GDM1 (cell line): ENCODE data around the gene ALG1L2.
"Not testable (repeated sequence)": the region's sequence is repeated elsewhere in the genome, so short reads cannot be mapped to it uniquely, and the experiment has no call there.

Experiments used
- DNase-seq: peaks from one replicate; lab custom pipeline; 2025; lab: John Stamatoyannopoulos, UW

ALG1L2 gene

DNA sequence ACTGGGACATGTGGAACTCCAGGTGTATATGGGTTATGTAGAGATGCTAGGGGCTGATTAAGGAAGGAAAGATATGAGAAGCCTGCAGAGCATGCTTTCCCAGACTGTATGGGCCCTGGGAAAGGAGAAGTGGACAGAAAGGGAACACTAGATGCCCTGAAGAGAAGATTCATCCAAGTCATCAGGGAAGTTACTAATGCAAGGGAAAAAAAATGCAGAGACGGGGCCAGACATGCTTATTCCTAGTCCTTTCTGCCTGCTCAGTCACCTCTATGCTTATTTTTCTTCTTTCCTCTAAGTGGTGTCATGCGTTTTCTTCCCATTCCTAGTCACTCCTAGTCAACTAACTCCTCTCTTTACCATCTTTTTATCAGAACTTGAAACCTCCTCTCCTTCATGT is 43.8 kb downstream of the ALG1L2 start:
- not testable (repeated sequence) for DNase-seq

DNA sequence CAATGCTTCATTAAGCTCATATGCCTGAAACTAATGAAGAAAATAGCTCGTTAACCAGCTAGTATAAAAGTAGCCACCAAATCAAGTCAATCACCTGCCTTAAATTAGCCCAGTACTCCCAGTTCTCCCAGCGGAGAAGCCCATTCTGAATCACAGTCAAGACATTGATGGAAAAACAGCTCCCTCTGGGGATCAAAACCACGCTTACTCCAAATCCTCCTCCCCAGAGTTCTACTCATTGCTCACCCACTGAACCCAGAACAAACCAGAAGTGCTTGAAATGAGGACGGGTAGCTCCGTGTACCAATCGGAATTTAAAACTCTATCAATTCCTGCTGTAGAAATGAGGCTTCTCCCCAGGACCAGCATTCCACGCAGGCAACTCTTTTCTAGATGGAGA is 54.7 kb downstream of the ALG1L2 start:
- DNase-seq, result not testable (repeated sequence)

DNA sequence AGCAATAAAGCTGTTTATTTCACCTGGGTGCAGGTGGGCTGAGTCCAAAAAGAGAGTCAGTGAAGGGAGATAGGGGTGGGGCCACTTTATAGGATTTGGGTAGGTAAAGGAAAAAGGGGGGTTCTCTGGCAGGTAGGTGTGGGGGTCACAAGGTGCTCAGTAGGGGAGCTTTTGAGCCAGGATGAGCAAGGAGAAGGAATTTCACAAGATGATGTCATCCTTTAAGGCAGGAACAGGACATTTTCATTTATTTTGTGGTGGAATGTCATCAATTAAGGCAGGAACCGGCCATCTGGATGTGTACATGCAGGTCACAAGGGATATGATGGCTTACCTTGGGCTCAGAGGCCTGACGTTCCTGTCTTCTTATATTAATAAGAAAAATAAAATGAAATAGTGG is 56.1 kb downstream of the ALG1L2 start:
- not testable (repeated sequence) for DNase-seq

DNA sequence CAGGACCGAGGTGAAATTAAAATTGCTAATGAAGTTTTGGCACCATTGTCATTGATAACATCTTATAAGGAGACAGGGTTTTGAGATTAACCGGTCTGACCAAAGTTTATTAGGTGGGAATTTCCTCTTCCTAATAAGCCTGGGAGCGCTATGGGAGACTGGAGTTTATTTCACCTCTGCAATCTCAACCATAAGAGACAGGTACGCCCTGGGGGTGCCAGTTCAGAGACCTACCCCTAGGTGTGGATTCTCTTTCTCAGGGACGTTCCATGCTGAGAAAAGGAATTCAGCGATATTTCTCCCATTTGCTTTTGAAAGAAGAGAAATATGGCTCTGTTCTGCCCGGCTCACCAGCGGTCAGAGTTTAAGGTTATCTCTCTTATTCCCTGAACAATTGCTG is 57.4 kb downstream of the ALG1L2 start:
- not testable (repeated sequence) for DNase-seq

DNA sequence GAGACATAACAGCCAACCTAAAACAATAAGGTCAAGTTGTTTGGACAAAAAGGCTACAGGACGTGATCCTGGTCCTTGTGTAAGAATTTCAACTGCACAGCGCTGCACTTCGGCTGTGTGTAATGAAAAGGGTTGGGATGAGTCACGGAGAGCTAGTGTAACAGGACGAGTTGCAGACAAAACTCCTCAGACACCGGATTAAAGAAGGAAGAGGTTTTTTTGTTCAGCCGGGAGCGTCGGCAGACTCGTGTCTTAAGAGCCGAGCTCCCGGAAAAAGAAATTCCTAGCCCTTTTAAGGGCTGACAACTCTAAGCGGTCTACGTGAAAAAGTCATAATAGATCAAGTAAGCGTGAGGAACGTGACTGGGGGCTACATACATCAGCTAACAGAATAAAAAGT is 59.1 kb downstream of the ALG1L2 start:
- DNase-seq, result not testable (repeated sequence)

DNA sequence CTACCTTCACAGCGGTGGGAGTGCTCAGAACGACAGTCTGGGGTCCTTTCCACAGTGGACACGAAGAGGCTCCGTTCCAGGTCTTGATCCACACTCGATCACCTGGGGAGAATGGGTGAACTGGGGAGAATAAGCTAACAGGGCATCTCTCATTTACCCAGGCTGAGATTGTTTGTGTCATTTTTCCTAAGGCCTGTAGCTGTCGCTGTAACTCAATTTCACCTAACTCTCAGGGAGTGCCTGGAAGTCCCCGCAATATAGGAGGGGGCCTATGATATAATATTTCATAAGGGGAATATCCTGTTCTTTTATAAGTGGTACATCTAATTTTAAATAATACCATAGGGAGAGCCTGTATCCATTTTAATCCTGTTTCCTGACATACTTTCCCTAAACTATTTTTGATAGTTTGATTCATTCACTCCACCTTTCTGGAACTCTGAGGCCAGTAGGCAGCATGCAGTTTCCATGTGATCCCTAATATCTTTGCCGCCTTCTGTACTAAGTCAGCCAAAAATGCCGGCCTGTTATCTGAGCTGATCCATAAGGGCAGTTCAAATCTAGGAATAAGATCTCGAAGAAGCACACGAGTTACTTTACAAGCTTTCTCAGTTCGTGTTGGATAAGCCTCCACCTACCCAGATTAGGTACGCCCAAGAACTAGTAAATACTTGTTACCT is 62.2 kb downstream of the ALG1L2 start:
- not testable (repeated sequence) for DNase-seq

DNA sequence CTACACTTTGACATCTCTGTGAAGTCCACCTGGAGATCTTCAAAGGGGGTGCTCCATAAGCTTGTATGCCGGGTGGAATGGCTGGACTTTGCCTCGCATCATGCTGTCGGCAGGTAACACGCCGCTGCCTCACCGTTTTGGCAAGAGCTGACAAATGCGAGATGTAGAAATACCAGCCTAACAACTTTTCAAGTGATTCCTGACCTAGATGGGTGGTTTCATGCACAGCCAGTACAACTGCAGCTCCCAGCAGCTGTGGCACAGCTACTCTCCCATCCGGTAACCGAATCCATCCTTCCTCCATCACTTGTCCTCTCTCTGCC is 62.7 kb downstream of the ALG1L2 start:
- not testable (repeated sequence) for DNase-seq

DNA sequence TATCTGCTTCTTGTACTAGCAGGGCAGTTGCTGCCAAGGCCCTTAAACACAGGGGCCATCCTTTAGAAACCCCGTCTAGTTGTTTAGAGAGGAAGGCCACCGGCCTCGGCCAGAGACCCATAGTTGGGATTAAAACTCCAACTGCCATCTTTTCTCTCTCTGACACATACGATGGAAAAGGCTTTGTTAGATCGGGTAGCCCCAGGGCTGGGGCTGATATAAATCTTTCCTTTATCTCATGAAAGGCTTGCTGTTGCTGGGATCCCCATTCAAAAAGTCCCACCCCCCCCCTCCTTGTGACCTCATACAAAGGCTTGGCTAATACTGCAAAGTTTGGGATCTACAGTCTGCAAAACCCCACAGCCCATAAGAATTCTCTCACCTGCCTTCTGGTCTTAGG is 63.8 kb downstream of the ALG1L2 start:
- not testable (repeated sequence) for DNase-seq

DNA sequence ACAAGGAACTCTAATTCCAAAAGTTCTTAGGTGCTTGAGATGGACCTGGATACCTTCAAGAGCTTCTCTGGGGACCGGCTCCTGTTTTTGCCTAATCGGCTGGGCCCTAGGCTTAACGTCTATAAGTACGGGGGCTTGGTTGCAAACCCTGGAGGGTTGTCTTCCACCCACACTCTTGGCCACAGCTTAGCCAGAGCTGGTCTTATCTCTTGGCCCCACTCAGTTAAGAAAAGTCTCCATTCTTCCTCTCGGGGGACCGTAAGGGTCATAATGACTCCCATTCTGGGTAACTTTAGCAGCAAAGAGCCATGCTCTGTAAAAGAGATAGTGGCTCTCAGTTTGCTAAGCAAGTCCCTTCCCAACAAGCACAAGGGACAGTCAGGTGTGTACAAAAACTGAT is 64.8 kb downstream of the ALG1L2 start:
- not testable (repeated sequence) for DNase-seq
